ENCODE results near the gene GAK. TPM values are rescaled to one million over a fixed set of nuclear protein-coding genes. Genes with fewer than 3 reads are reported as not detected.

GAK gene
- total RNA-seq, 1 donor from 2014 or later = 27.6 TPM

- Histone ChIP-seq H3K4me1 (no peaks in the 10 kb centered on the region), H3K36me3 (no peaks in the 10 kb centered on the region), H3K27ac (no peak overlapping the region), H3F3A (ENCODE audit: low read depth) (no peaks in the 10 kb centered on the region), H3K9ac (no peak overlapping the region), H3K4me2 (no peak overlapping the region), H3K9me3 (ENCODE audit: low read depth) (no peaks in the 10 kb centered on the region), H4K20me1 (ENCODE audit: low read depth) (no peaks in the 10 kb centered on the region), H3K4me3 (no peak overlapping the region), H2AFZ (replicated peaks) (no peak overlapping the region), H3K27me3 (no peaks in the 10 kb centered on the region), H3K79me2 (ENCODE audit: low read depth) (no peaks in the 10 kb centered on the region)
- no peak for DNase-seq (ENCODE audit: low spot score)
- Mint-ChIP-seq H3K4me1 (peaks cover 8% of the 10 kb centered on the region), H3K27ac (no peak overlapping the region), H3K36me3 (peaks cover 4% of the 10 kb centered on the region), H3K4me3 (no peak overlapping the region), H3K9me3 (no peaks in the 10 kb centered on the region), H3K27me3 (ENCODE audit: insufficient read depth, low read depth) (no peaks in the 10 kb centered on the region)
- no peak for TF ChIP-seq CTCF (IDR thresholded peaks at IDR 0.05)
- no peak for TF ChIP-seq EZH2 (IDR thresholded peaks at IDR 0.05)
These were observed 83.8 kb downstream of the GAK start for GRCh38 chr4:848307-848691.

- Mint-ChIP-seq H3K27ac (peak overlapping the region; percentile 5), H3K36me3 (peaks cover 8% of the 10 kb centered on the region), H3K9me3 (no peaks in the 10 kb centered on the region), H3K27me3 (ENCODE audit: insufficient read depth, low read depth) (no peaks in the 10 kb centered on the region), H3K4me3 (no peak overlapping the region), H3K4me1 (peaks cover 8% of the 10 kb centered on the region)
- Histone ChIP-seq H3K9me3 (ENCODE audit: low read depth) (no peaks in the 10 kb centered on the region), H3F3A (ENCODE audit: low read depth) (no peaks in the 10 kb centered on the region), H2AFZ (replicated peaks) (no peak overlapping the region), H3K79me2 (ENCODE audit: low read depth) (no peaks in the 10 kb centered on the region), H3K9ac (no peak overlapping the region), H3K4me1 (no peaks in the 10 kb centered on the region), H3K27ac (no peak overlapping the region), H3K4me3 (no peak overlapping the region), H4K20me1 (ENCODE audit: low read depth) (no peaks in the 10 kb centered on the region), H3K27me3 (no peaks in the 10 kb centered on the region), H3K4me2 (no peak overlapping the region), H3K36me3 (no peaks in the 10 kb centered on the region)
- TF ChIP-seq EZH2 (IDR thresholded peaks at IDR 0.05) (no peak), CTCF (IDR thresholded peaks at IDR 0.05) (no peak), EZH2phosphoT487 (IDR thresholded peaks at IDR 0.05) (no peak)
- DNase-seq (ENCODE audit: low spot score) = no peak
These were observed 86.3 kb downstream of the GAK start for GRCh38 chr4:845836-846251.

GRCh38 chr4:845233-845835 lies 86.8 kb downstream of the GAK start:
- H3F3A ChIP-seq (ENCODE audit: low read depth) = no peaks in the 10 kb centered on the region
- Mint-ChIP-seq H3K4me3 (no peak overlapping the region), H3K27ac (peak overlapping the region; percentile 5), H3K9me3 (no peaks in the 10 kb centered on the region), H3K36me3 (peaks cover 8% of the 10 kb centered on the region), H3K4me1 (peaks cover 8% of the 10 kb centered on the region), H3K27me3 (ENCODE audit: insufficient read depth, low read depth) (no peaks in the 10 kb centered on the region)
- no peaks in the 10 kb centered on the region for H4K20me1 ChIP-seq (ENCODE audit: low read depth)
- no peak overlapping the region for H3K4me2 ChIP-seq
- H3K4me3 ChIP-seq = no peak overlapping the region
- H3K27me3 ChIP-seq = no peaks in the 10 kb centered on the region
- H2AFZ ChIP-seq (replicated peaks) = no peak overlapping the region
- no peak for DNase-seq (ENCODE audit: low spot score)
- no peaks in the 10 kb centered on the region for H3K79me2 ChIP-seq (ENCODE audit: low read depth)
- H3K9ac ChIP-seq = no peak overlapping the region
- H3K4me1 ChIP-seq = no peaks in the 10 kb centered on the region
- no peaks in the 10 kb centered on the region for H3K9me3 ChIP-seq (ENCODE audit: low read depth)
- H3K27ac ChIP-seq = no peak overlapping the region
- no peaks in the 10 kb centered on the region for H3K36me3 ChIP-seq
- no peak for TF ChIP-seq EZH2phosphoT487 (IDR thresholded peaks at IDR 0.05)
- TF ChIP-seq CTCF (IDR thresholded peaks at IDR 0.05) = no peak
- no peak for TF ChIP-seq EZH2 (IDR thresholded peaks at IDR 0.05)
